Measurements from ENCODE around the gene AGPAT3. TPM values are rescaled to one million over a fixed set of nuclear protein-coding genes. Genes with fewer than 3 reads are reported as not detected.

Gene AGPAT3
- polyA plus RNA-seq, 4 donors: 52.1 to 73.5 (median 61.4) TPM

DNA sequence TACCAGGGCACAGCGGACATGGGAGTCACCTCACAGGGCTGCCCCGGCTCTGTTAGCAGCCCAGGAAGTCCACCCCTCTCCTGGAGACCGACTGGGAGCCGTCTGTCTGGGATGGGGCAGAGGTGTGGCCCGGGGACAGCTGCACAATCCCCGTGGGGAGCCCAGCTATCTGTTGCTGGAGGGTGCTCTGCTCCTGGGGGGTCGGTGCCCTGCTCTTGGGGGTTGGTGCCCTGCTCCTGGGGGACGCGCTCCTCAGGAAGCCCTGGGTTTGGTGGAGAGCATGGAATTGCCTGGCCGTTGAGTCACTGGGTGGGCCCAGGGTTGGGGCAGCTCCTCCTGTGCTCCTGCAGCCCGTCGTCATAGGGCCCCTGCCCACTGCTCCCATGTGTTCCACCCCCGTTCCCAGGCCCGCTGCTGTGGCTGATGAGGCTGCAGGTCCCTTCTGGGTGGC lies 39.3 kb downstream of the AGPAT3 start:
- DNase-seq (ENCODE audit: low read depth in 4 of 4, low spot score in 2 of 4): no peak

DNA sequence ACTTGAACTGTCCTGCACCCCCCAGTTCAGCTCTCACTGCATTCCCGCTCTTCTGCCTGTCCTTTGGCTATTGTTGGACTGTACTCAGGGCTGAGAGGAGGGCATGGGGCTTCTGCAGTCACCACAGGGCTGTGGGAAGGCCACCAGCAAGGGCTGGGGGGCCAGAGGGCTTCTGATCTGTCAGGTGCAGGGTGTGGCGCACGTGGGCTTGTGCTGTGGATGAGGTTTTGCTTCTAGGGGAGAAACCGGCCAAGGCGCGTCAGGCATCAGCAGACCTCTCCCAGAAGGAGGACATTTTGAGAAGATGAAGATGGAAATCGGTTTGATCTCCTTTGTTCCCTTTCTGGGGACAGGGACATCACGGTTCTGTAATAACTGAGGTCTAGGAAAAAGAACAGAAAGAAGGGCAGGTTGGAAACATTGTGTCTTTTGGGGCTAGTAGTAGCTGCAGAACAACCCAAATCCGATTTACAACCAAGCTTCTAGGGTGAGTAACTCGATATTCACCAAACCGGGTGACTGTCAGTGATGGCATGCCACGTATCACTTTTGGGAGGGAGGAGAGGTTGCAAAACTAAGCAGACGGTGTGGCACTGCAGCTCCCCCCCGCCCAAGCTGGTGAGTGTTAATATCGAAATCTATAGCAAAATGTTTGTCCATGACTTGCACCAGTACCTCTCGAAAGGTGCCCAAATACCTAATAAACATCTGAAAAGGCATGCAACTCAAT lies 40.9 kb downstream of the AGPAT3 start:
- DNase-seq (ENCODE audit: low read depth in 4 of 4, low spot score in 2 of 4): no peak

DNA sequence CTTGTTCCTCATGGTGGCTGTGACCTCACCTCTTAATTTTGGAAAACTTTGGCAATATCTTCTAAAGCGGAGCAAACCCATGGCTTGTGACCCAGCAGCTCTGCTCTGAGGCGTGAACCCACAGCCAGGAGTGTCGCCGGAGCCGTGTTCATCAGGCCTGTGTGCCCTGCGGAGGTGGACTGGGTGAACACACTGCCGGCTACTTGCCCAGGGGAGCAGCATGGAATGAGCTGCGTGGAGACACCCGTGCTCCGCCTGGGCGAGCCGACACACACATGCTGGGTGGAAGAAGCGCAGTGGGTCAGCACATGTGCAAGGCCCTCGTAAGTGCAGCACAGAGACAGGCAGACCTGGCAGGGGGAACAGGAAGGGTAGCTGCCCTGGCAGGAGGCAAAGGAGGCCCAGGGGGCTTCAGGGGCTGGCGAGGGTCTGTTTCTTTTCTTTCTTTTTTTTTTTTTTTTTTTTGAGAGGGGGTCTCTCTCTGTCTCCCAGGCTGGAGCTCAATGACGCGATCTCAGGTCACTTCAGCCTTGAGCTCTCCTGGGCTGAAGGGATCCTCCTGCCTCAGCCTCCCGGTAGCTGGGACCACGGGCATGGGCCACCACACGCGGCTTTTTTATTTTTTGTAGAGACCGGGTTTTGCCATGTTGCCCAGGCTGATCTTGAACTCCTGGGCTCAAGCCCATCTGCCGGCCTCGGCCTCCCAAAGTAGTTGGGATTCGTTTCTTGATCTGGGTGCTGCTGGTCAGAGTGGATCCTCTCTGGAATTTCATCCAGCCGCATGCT lies 41.8 kb downstream of the AGPAT3 start:
- DNase-seq (ENCODE audit: low read depth in 4 of 4, low spot score in 2 of 4): no peak

DNA sequence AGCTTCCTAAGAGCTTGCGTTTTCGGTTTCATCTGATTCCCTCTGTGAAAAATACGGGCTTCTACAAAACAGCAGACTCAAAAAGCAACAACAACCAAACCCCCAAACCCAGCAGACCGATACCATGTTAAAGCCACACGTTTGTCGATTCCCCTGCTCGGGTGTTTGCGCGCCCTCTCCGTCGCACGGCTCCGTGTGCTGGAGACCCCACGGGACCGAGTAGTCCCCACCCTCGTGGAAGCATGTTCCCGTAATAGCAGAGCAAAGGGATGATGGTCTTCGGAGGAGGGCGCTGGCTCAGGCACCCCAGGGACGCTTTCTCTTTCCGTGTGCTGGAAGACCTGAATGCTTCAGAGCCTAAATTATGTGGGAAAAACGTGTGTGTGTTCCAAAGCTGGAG lies 42.7 kb downstream of the AGPAT3 start:
- DNase-seq (ENCODE audit: low read depth in 4 of 4, low spot score in 2 of 4): no peak

DNA sequence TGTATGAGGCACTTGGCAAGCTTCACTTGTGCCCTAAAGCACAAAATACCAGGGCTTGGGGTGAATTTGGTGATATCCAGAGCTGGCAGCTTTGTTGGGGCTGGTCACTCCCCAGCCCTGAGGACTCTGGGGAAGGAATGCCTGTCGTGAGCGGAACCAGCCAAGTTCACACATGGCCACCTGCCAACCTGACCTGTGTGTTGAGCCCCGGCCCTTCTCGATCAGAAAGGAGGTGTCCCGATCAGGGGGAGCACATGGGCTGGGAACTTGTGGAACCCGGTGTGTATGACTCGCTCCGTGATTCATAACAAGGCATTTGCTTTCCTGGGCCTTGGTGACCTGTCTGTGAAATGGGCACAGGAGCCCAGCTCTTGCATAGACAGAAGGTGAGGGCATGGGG lies 43.1 kb downstream of the AGPAT3 start:
- no peak for DNase-seq (ENCODE audit: low read depth in 4 of 4, low spot score in 2 of 4)

DNA sequence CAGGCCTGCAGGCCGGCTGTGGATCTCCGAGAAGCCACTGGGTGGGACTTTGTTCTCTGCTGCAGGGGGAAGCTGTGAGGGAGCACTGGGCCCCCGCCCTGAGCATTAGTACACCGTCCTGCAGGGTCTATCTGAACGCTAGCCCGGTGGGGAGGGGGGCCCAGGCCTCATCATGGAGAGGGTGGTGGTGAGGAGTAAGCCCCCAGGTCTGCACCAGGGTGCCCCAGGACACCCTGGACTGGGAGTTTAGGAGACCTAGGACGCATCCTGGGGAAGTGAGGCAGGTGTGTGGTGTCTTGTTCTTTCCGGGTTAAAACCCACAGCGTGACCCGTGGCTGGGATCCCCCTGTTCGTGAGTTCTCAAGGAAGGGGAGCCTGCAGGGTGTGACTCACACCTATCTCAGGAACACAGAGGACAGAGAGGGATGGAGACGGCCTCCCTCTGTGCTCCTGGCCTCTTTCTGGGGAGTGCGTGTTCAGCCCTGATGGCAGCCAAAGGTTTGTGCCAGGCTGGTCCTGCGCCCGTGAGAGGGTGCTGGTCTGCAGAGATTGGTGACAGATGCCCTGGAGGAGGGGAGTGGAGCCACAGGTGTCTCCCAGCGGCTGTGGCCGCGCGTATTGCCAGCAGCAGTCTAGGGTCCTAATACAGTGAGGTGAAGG lies 44.8 kb downstream of the AGPAT3 start:
- no peak for DNase-seq (ENCODE audit: low read depth in 4 of 4, low spot score in 2 of 4)

DNA sequence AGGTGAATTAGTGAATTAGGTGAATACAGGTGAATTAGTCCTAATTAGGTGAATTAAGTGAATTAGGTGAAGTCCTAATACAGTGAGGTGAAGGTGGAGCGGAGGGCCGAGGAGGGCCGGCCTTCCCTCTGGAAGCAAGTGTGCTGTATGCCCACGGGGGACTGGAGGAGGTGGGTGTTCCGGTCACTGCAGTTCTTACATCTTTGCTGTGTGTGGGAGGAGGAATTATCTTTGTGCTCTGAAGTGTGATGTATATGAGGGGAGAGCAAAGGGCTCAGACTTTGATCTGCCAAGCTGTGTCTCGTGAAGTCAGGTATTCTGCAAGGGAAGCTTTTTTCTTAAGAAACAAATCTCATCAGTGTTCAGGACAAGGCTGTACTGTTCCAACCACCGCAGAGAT lies 45.4 kb downstream of the AGPAT3 start:
- no peak for DNase-seq (ENCODE audit: low read depth in 4 of 4, low spot score in 2 of 4)

DNA sequence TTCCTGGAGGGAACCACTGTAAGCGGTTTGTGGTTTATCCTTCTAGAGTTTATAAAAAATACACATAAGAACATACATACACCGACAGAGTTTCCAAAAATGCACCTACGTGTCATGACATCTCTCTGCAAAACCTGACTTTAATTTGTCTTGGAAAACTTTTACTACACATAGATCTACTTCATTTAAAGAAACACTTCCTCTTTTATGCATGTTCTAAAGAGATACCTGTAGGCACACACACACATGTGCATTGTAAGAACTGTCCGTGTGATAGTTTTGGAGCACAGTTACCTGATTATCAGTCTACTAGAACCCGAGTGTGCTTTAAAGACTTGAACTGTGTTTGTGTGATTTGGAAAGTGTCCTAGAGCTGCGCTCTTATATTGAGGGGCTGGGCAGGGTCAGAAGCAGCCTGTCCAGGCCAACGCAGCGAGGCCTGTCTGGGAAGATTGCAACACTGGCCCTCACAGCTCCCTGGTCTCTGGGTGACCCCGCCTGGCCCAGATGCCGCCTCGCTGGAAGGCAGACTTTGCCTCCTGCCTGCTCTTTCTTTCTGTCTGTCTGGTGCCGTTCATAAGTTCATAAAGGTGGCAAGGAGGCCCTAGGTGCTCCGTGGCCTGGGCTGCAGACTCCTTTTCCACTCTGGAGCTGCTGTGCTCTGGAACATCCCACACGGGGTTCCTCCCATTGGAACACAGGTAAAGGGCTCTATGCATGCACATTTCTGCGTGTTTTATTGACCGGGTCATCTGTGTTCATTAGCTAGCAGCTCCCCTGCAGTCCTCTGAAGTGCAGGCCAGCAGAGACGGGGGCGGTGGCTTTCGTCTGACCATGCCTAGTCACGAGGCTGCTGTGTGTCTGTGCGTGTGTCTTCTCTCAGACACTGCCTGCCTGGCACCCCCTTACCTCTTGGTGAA lies 46.3 kb downstream of the AGPAT3 start:
- DNase-seq (ENCODE audit: low read depth in 4 of 4, low spot score in 2 of 4): no peak

DNA sequence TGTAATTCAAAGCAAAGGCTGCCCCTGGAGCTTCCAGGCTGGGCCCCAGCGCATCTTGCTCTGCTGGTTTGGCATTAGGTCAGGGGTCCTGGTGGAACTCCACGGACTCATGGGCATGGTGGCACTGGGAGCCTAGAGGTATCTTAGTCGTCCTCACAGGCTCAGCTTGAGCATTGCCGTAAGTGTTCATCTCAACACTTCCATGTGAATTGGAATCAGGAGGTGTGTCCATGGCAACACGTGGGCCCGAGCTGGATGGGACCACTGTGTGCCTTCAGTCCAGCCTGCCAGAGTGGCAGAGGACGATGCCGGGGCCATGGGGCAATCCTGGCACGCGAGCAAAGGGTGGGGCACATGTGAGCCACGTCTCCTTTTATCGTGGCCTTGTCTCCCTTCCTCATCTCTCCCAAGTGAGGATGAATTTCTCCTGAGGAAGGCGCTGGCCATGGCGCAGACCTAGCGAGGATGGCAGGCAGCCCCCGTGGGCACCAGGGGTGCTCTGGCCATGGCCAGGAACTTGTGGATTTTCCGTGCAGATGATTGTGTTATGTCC lies 47.0 kb downstream of the AGPAT3 start:
- no peak for DNase-seq (ENCODE audit: low read depth in 4 of 4, low spot score in 2 of 4)

DNA sequence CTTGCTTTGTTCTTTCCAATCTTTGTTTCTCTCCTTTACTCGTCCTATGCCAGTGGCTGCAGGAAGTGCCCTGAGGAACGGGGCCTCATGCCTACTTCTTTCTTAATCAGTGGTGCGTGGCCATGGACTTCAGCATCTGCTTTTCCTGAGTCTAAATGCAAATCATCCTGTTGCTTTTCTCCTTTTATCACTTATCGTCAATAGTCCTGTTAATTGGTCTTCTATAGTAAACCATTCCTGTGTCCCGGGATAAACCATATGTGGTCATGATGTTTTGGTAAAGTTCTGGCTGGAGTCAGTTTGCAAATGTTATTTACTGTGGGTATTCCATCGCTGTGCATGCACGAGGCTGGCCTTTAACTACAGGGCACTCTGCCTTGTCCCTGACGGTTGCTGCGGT lies 47.5 kb downstream of the AGPAT3 start:
- DNase-seq (ENCODE audit: low read depth in 4 of 4, low spot score in 2 of 4): no peak

DNA sequence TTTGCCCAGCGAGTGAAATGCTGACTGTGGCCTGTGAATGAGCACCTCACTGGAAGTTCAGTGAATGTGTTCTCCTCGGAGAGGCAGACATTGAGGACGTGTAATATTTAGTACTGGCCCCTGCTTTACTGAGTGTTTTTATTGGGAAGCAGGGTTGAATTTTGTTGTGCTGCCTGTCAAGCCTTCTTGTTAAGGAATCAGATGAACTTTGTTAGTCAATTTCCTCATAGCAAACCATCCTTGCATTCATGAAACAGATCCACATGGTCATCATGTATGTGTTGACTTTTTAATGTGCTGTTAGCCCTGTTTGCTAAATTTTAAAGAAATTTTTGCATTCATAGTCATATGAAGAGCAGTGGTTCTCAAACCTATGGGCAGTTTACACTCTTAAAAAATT lies 47.9 kb downstream of the AGPAT3 start:
- no peak for DNase-seq (ENCODE audit: low read depth in 4 of 4, low spot score in 2 of 4)

DNA sequence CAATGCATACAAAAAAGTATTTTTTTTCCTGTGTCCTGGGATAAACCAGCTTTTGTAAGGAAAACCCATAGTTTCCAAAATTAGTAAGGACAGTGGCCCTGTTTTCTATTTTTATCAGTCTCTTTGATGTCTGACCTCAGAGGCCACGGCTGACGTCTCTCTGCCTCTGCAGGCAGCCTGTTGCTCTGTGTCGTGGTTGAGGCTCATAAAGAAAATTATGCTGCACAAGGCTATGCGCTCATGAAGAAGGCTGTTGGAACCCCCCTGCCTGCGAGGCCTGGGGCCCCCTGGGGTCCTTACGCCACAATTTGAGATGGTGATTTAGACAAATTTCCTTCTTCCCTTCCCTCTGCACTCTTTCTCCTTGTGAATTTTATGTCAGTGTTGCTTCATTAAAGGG lies 48.9 kb downstream of the AGPAT3 start:
- DNase-seq (ENCODE audit: low read depth in 4 of 4, low spot score in 2 of 4): no peak

DNA sequence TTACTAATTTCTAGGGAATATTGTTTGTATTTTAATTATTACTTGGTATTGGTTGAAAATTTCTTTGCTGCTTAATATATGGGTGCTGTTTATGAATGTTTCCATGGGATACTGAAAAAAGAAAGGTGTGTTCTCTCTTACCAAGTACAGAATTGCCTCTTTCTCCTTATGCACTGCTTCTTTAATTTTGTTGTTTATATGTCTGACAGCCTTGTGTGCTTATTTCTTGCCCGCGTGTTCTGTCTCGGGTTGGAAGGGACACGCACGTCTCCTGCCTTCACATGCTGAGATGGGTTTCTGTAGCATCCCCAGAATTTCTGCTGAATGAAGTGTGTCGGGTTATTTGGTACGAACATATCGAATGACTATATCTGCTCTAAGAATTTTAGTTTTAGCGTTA lies 51.1 kb downstream of the AGPAT3 start:
- DNase-seq (ENCODE audit: low read depth in 4 of 4, low spot score in 2 of 4): no peak

DNA sequence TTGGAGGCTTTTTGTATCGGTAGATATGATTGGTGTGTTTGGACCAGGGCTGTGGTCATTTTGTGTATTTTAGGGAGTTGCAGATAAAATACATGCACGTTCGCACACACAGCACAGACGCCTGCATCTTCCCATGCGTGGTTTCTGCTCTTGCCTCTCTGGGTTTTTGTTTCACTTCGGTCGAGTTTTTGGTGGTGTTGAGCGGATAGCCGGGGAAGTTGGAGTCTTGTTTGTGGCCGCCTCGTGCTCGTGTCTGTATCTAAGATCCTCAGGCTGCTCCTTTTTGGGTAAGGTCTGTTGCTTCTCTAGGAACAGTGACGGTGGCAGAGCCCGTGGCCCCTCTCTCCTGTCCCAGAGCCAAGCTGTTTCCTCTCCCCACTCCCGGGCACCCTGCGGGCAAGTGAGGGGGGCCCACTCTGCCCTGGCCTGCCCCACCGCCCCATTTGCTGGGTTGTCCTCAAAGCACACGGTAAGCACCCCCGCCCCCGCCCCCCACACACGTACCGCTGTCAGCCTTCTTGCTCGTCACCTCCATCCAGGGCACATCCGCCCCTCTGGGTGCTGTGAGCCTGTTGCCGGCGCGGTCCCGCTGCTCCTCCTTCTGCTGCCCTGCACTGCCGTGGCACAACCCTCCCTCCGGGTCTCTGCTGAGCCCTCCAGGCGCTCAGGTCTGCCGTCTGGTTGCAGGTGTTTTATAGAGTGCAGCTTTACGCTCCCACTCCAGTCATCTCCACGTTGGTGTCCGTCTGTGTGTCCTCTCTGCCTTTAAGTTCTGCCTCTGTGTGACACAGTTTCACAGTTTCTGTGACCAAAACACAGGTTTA lies 51.9 kb downstream of the AGPAT3 start:
- no peak for DNase-seq (ENCODE audit: low read depth in 4 of 4, low spot score in 2 of 4)

DNA sequence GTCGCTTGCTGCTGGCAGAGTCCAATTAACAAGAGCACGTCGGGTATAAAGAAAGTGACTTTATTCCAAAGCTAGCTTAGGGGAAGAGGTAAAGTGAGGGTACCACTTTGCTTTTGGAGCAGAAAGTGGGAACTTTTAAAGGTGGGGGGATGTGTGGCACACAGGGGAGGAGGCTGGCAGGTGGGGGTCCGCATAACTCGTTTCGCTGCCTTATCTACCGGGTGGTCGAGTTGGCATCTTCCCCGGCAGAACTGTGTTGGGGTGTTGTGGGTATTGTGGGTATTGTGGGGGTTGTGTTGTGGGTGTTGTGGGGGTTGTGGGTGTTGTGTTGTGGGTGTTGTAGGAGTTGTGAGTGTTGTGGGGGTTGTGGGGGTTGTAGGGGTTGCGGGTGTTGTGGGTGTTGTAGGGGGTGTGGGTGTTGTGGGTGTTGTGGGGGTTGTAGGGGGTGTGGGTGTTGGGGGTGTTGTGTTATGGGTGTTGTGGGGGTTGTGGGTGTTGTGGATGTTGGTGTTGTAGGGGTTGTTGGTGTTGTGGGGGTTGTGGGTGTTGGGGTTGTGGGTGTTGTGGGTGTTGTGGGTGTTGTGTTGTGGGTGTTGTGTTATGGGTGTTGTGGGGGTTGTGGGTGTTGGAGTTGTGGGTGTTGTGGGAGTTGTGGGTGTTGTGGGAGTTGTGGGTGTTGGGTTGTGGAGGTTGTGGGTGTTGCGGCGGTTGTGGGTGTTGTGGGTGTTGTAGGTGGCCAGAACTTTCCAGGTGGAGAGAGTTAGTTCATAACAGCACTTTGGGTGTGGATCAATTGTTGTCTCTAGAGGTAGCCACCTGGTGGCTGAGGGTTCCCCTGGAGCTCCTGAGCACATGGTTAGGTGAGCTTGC lies 52.7 kb downstream of the AGPAT3 start:
- DNase-seq (ENCODE audit: low read depth in 4 of 4, low spot score in 2 of 4): no peak

DNA sequence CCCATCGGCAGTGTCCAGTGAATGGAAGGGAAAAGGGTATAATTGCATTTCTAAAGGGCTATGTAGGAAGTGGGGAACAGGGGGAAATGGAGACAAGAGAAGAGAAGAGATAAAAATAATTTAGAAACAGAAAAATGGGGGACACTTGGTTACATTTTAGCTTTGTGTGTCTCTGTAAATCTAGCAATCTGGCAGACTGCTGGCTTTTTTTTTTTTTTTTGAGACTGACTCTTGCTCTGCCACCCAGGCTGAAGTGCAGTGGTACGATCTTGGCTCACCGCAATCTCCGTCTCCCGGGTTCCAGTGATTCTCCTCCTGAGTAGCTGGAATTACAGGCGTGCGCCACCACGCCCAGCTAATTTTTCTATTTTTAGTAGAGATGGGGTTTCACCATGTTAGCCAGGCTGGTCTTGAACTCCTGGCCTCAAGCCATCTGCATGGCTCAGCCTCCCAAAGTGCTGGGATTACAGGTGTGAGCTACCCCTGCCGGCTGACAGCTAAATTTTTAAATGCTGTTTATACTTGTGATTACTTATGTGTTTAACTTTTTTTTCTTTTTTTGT lies 53.4 kb downstream of the AGPAT3 start:
- no peak for DNase-seq (ENCODE audit: low read depth in 4 of 4, low spot score in 2 of 4)

DNA sequence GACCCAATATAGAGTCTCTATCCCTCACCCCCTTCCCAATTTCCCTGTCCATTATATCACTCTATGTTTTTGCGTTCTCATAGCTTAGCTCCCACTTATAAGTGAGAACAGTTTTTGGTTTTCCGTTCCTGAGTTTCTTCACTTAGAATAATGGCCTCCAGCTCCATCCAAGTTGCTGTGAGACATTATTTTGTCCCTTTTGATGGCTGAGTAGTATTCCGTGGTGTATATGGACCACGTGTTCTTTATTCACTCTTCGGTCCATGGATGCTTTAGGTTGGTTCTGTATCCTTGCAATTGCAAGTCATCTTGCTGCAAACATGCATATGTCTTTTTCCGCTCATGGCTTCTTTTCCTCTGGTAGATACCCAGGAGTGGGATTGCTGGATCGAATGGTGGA lies 54.3 kb downstream of the AGPAT3 start:
- no peak for DNase-seq (ENCODE audit: low read depth in 4 of 4, low spot score in 2 of 4)

Data from left renal cortex interstitium (tissue), 4 donors.